Astrocyte (in vitro differentiated cells and primary cell): ENCODE results near the gene IFNLR1.

Experiments used
- EZH2 ChIP-seq: IDR thresholded peaks from 2 replicates; pipeline ENCODE4 v1.6.1; 2012; ENCODE audit warnings: mild to moderate bottlenecking, low read length, inconsistent platforms; ENCODE audit not compliant: insufficient read depth
- TF ChIP-seq, protein P1 (sequence below): IDR thresholded peaks from 2 replicates; pipeline ENCODE4 v1.5.1; 2011; ENCODE audit warnings: low read depth, mild to moderate bottlenecking, inconsistent platforms, low read length, moderate library complexity; ENCODE audit not compliant: insufficient read depth

- TF ChIP-seq, protein P1, sequence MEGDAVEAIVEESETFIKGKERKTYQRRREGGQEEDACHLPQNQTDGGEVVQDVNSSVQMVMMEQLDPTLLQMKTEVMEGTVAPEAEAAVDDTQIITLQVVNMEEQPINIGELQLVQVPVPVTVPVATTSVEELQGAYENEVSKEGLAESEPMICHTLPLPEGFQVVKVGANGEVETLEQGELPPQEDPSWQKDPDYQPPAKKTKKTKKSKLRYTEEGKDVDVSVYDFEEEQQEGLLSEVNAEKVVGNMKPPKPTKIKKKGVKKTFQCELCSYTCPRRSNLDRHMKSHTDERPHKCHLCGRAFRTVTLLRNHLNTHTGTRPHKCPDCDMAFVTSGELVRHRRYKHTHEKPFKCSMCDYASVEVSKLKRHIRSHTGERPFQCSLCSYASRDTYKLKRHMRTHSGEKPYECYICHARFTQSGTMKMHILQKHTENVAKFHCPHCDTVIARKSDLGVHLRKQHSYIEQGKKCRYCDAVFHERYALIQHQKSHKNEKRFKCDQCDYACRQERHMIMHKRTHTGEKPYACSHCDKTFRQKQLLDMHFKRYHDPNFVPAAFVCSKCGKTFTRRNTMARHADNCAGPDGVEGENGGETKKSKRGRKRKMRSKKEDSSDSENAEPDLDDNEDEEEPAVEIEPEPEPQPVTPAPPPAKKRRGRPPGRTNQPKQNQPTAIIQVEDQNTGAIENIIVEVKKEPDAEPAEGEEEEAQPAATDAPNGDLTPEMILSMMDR = no peak
- TF ChIP-seq EZH2 = no peak
Observed at GRCh38 chr1:24189528-24189927, 2.4 kb upstream of the IFNLR1 start.
